ENCODE measurements around the gene PLK1.
A peak's percentile ranks its signal among the peaks of the same experiment; 100 is the strongest.

Gene PLK1

DNA sequence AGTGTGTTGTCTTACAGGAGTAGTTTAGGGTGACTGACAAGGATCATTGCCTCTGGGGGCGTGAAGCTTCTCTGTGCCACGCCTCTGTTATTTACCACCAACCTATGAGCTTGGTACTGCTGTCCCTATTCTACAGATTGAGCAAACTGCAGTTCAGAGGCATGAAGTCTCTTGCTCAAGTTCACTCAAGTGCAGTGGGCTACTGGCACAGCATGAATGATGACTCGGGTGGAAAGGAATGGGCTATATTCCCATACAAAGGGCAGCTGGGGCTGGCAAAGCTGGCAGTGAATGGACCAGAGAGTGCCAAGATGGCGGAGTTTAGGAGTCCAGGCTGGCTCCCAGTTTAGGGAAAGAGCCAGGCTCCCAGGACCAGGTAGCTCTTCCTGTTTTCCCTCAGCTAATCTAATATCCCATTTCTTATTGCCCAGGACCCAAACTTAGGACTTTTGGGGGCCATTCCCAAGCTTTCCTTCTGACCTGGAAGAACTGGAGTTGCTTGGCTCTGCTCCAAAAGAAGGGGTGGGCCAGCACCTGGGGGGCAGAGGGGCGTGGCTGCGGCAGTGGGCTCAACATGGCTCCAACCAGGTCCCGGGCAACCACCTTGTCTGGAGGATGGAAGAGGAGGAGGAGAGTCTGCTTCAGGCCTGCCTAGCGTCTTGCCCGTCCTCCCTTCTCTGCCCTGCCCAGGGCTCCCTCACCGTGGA, 12.9 kb downstream of the PLK1 start:
- no peaks in the 10 kb centered on the region for H3K9me3 Mint-ChIP-seq
- no peak for DNase-seq
- no peak overlapping the region for H3K4me3 Mint-ChIP-seq
- peaks cover 10% of the 10 kb centered on the region for H3K27me3 Mint-ChIP-seq
- peaks cover 9% of the 10 kb centered on the region for H3K4me1 Mint-ChIP-seq
- peak overlapping the region; percentile 52 for H3K27ac Mint-ChIP-seq
- peaks cover 37% of the 10 kb centered on the region for H3K36me3 Mint-ChIP-seq
- CTCF ChIA-PET = no interaction called here

GRCh38 chr16:23692190-23692837, 13.6 kb downstream of the PLK1 start:
- DNase-seq = no peak
- Mint-ChIP-seq H3K27ac (no peak overlapping the region), H3K27me3 (peaks cover 10% of the 10 kb centered on the region), H3K9me3 (no peaks in the 10 kb centered on the region), H3K36me3 (peaks cover 30% of the 10 kb centered on the region), H3K4me1 (peaks cover 9% of the 10 kb centered on the region), H3K4me3 (no peak overlapping the region)
- CTCF ChIA-PET = no interaction called here

DNA sequence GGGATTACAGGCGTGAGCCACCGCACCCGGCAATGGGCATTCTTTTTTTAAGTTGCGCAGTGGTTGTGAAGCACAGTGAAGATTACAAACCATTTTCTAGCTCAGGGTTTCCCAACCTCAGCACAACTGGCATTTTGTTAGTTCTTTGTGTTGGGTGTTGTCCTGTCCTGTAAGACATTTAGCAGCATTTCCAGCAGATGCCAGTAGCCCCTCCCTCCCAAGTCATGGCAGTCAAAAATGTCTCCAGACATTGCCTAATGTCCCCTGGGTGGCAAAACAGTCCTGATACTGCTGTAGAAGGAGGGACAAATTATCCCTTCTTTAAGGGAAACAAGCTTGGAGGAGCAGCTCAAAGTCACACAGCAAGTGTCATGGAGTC, 15.6 kb downstream of the PLK1 start:
- no peak overlapping the region for H3K4me3 Mint-ChIP-seq

DNA sequence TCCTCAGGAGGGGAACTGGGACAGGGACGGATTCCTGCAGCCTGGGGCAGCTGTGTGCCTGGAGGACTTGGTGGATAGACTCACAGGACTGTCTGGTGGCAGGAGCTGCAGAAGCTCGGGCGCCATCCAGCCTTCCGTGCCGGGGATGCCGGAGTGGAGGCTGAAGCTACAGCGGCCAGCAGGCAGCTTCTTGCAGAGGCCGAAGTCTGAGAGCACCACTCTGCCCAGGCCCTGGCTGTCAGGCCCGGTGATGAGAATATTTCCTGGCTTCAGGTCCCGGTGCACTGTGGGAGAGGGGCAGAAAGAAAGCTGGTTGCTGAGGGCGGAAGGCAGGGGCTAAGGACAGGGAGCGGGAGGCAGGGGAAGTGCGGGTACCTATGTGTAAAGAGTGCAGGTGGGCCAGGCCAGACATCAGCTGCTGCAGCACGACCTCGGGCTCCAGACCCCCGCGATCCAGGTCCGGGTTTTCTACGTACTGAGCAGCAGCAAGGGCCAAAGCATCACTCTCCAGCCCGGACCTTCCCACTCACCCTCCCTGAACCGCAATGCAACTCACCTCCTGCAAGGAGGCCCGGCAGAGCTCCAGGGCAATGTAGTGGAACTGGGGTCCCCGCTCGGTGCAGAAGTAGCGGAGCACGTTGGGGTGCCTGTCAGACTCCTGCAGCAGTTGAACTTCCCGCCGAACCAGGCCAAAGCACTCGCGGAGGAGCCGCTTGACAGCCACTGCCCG, 16.1 kb downstream of the PLK1 start:
- Mint-ChIP-seq H3K4me1 (peaks cover 21% of the 10 kb centered on the region), H3K4me3 (no peak overlapping the region), H3K27me3 (peaks cover 10% of the 10 kb centered on the region), H3K36me3 (peaks cover 10% of the 10 kb centered on the region), H3K9me3 (no peaks in the 10 kb centered on the region), H3K27ac (no peak overlapping the region)
- no peak for DNase-seq
- CTCF ChIA-PET = no interaction called here

More for the DNA sequence above, 15.6 kb downstream of the PLK1 start:
- Mint-ChIP-seq H3K27ac (no peak overlapping the region), H3K36me3 (peaks cover 15% of the 10 kb centered on the region), H3K4me1 (peaks cover 19% of the 10 kb centered on the region), H3K27me3 (peaks cover 10% of the 10 kb centered on the region), H3K9me3 (no peaks in the 10 kb centered on the region)
- no peak for DNase-seq
- CTCF ChIA-PET = no interaction called here

GRCh38 chr16:23695756-23696155, 17.1 kb downstream of the PLK1 start:
- H3K4me1 Mint-ChIP-seq = peaks cover 21% of the 10 kb centered on the region
- H3K27ac Mint-ChIP-seq = no peak overlapping the region
- peaks cover 7% of the 10 kb centered on the region for H3K36me3 Mint-ChIP-seq
- no peak for DNase-seq
- CTCF ChIA-PET = interaction anchor here (1.2 kb wide), 1 partner anchor 138 kb away, joined by 3 read pairs; the partner anchor contains the start of genes EARS2 and UBFD1
- no peaks in the 10 kb centered on the region for H3K9me3 Mint-ChIP-seq
- H3K4me3 Mint-ChIP-seq = no peak overlapping the region
- peaks cover 16% of the 10 kb centered on the region for H3K27me3 Mint-ChIP-seq

GRCh38 chr16:23699100-23699499, 20.4 kb downstream of the PLK1 start:
- CTCF ChIA-PET = no interaction called here
- H3K4me1 Mint-ChIP-seq = peaks cover 21% of the 10 kb centered on the region
- H3K27ac Mint-ChIP-seq = no peak overlapping the region
- H3K27me3 Mint-ChIP-seq = peaks cover 24% of the 10 kb centered on the region
- DNase-seq = peak; percentile 32
- H3K4me3 Mint-ChIP-seq = no peak overlapping the region
- no peaks in the 10 kb centered on the region for H3K36me3 Mint-ChIP-seq
- peaks cover 8% of the 10 kb centered on the region for H3K9me3 Mint-ChIP-seq

GRCh38 chr16:23700093-23700492, 21.4 kb downstream of the PLK1 start:
- Mint-ChIP-seq H3K4me3 (no peak overlapping the region), H3K36me3 (no peaks in the 10 kb centered on the region), H3K4me1 (peaks cover 12% of the 10 kb centered on the region), H3K9me3 (peaks cover 8% of the 10 kb centered on the region), H3K27ac (no peak overlapping the region), H3K27me3 (peaks cover 16% of the 10 kb centered on the region)
- CTCF ChIA-PET = no interaction called here
- no peak for DNase-seq

GRCh38 chr16:23700509-23700908, 21.8 kb downstream of the PLK1 start:
- no peak for DNase-seq
- Mint-ChIP-seq H3K4me3 (no peak overlapping the region), H3K27ac (no peak overlapping the region), H3K27me3 (peaks cover 14% of the 10 kb centered on the region), H3K4me1 (peaks cover 12% of the 10 kb centered on the region), H3K9me3 (peaks cover 8% of the 10 kb centered on the region), H3K36me3 (no peaks in the 10 kb centered on the region)
- CTCF ChIA-PET = no interaction called here

GRCh38 chr16:23701045-23701444, 22.4 kb downstream of the PLK1 start:
- H3K27me3 Mint-ChIP-seq = peaks cover 17% of the 10 kb centered on the region
- CTCF ChIA-PET = no interaction called here
- no peaks in the 10 kb centered on the region for H3K36me3 Mint-ChIP-seq
- peaks cover 8% of the 10 kb centered on the region for H3K9me3 Mint-ChIP-seq
- no peak overlapping the region for H3K4me3 Mint-ChIP-seq
- H3K27ac Mint-ChIP-seq = no peak overlapping the region
- DNase-seq = no peak
- H3K4me1 Mint-ChIP-seq = peaks cover 12% of the 10 kb centered on the region

GRCh38 chr16:23702951-23703350, 24.3 kb downstream of the PLK1 start:
- CTCF ChIA-PET = no interaction called here
- Mint-ChIP-seq H3K4me1 (peaks cover 12% of the 10 kb centered on the region), H3K27ac (no peak overlapping the region), H3K27me3 (peaks cover 23% of the 10 kb centered on the region), H3K36me3 (no peaks in the 10 kb centered on the region), H3K9me3 (peaks cover 8% of the 10 kb centered on the region), H3K4me3 (no peak overlapping the region)
- DNase-seq = no peak

DNA sequence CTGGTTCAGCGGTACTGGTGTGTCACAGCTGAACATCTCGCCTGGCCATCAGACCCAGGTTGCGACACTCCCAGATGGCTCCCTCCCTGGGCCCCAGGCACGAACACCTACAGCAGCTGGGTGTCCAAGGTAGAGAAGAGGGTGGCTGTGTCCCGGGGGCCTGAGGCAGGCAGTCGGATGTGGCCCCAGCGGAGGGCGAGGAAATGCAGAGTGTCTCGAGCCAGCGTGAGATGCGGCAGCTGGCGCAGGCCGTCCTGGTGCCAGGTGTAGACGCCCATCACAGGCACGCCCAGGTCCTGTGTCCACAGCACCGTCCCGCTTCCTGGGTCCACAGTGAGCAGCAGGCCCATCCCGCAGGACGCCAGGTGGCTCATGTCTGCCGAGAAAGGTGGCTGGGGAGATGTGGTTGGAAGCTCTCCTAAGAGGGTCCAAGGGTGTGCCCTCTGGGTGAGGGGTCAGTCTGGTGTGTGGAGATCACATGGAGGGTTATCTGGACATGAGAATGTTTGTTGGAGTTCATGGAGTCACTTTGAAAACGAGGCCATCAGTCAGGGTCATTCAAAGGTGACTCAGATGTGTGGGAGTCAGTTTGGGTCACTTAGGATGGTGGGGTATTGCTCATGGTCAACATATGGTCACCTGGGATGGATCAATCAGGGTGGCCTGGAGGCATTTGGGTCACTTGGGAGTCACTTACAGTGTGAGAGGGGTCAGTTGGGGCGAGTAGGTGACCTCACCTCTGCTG, 26.3 kb downstream of the PLK1 start:
- CTCF ChIA-PET = interaction anchor here (0.6 kb wide), 1 partner anchor 31 kb away, joined by 3 read pairs; no protein-coding TSS in a partner anchor
- Mint-ChIP-seq H3K4me3 (no peak overlapping the region), H3K4me1 (no peaks in the 10 kb centered on the region), H3K9me3 (peaks cover 14% of the 10 kb centered on the region), H3K27ac (no peak overlapping the region), H3K27me3 (peaks cover 33% of the 10 kb centered on the region), H3K36me3 (no peaks in the 10 kb centered on the region)
- no peak for DNase-seq

DNA sequence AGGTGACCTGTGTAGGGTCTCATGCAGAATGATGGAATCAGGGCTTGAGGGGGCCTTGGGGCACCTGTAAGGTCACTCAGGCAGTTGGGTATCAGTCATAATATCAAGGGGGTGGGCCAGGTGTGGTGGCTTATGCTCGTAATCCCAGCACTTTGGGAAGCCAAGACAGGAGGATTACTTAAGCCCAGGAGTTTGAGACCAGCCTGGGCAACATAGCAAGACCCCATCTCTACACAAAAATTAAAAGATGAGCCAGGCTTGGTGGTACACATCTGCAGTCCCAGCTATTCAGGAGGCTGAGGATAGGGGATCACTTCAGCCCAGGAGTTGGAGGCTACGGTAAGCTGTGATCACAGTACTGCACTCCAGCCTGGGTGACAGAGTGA, 26.8 kb downstream of the PLK1 start:
- H3K4me3 Mint-ChIP-seq = no peak overlapping the region
- no peaks in the 10 kb centered on the region for H3K4me1 Mint-ChIP-seq
- H3K9me3 Mint-ChIP-seq = peaks cover 20% of the 10 kb centered on the region
- no peak overlapping the region for H3K27ac Mint-ChIP-seq
- no peaks in the 10 kb centered on the region for H3K36me3 Mint-ChIP-seq
- H3K27me3 Mint-ChIP-seq = peaks cover 36% of the 10 kb centered on the region
- no peak for DNase-seq
- CTCF ChIA-PET = interaction anchor here (0.6 kb wide), 1 partner anchor 30 kb away, joined by 3 read pairs; no protein-coding TSS in a partner anchor

- no peaks in the 10 kb centered on the region for H3K36me3 Mint-ChIP-seq
- CTCF ChIA-PET = no interaction called here
- no peak overlapping the region for H3K27ac Mint-ChIP-seq
- peaks cover 40% of the 10 kb centered on the region for H3K27me3 Mint-ChIP-seq
- no peaks in the 10 kb centered on the region for H3K4me1 Mint-ChIP-seq
- no peak for DNase-seq
- H3K4me3 Mint-ChIP-seq = no peak overlapping the region
- H3K9me3 Mint-ChIP-seq = peaks cover 20% of the 10 kb centered on the region
These were observed 27.8 kb downstream of the PLK1 start for GRCh38 chr16:23706439-23706838.

GRCh38 chr16:23709536-23709935, 30.8 kb downstream of the PLK1 start:
- no peak for DNase-seq
- peaks cover 65% of the 10 kb centered on the region for H3K27me3 Mint-ChIP-seq
- no peak overlapping the region for H3K4me3 Mint-ChIP-seq
- H3K9me3 Mint-ChIP-seq = peaks cover 14% of the 10 kb centered on the region
- H3K4me1 Mint-ChIP-seq = no peaks in the 10 kb centered on the region
- H3K27ac Mint-ChIP-seq = no peak overlapping the region
- H3K36me3 Mint-ChIP-seq = peaks cover 2% of the 10 kb centered on the region
- CTCF ChIA-PET = interaction anchor here (0.6 kb wide), 1 partner anchor 275 kb away, joined by 3 read pairs; no protein-coding TSS in a partner anchor
